Stimulated activated CD4-positive, alpha-beta T cell treated with anti-CD3 and anti-CD28 coated beads, Interleukin-12 subunit alpha, Interleukin-12 subunit beta, amount 100 ng/mL, for 4 hours (primary cell): ENCODE data around the gene CCDC182.

ENCODE experiments used
- DNase-seq: peaks from one replicate; pipeline ENCODE4 v3.0.0-alpha.2; 2020

The CCDC182 gene

GRCh38 chr17:57726838-57727237 lies 18.3 kb downstream of the CCDC182 start:
- DNase-seq: no peak

DNA sequence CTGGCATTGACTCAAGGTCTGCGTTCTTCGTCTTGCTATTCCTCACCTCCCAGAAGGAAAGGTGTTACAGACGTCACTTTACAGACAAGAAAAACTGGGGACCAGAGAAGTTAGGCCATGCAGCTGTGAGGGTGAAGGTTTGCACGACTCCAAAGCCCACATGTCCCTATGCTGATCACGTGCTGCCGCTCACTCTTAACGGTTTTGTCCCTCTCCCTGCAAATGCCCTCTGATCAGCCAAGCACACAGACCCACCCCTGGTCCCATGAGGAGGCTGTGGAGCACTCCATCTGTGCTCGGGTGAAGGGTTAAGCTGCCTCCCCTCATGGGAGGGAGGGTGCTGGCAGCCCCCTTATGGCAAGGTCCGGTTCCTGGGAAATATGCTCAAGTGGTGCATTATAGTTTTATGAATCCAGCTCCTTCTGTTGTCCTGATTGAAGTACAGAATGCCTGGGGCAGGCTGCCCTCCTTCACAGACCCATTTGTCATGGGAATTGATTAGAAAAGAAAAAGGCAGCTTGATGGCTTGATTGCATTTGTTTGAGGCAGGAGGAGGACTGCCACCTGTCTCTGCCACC lies 18.8 kb downstream of the CCDC182 start:
- DNase-seq: no peak

DNA sequence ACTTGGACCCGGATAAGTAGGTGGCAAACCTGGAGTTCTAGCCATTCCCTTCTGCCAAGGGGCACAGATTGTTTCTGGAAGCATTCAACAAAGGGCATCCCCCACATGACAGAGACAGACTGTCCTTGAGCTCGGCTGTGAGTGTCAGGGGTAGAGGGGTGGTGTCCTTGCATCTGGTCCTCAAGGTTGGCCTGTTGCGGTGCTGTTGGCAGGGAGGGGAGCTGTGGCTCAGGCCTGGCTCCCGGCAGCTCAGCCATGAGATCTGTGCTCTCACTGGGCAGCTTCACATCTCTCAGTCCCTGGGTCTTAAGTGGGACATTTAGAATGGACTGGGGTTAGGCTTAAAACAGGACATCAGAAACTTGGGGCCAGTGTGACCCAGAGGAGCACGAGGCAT lies 20.4 kb downstream of the CCDC182 start:
- DNase-seq: no peak

GRCh38 chr17:57724026-57724728 lies 20.9 kb downstream of the CCDC182 start:
- no peak for DNase-seq

- no peak for DNase-seq
Observed at GRCh38 chr17:57723427-57724025, 21.6 kb downstream of the CCDC182 start.

GRCh38 chr17:57722704-57723043 lies 22.4 kb downstream of the CCDC182 start:
- no peak for DNase-seq

GRCh38 chr17:57721967-57722703 lies 23.0 kb downstream of the CCDC182 start:
- no peak for DNase-seq

DNA sequence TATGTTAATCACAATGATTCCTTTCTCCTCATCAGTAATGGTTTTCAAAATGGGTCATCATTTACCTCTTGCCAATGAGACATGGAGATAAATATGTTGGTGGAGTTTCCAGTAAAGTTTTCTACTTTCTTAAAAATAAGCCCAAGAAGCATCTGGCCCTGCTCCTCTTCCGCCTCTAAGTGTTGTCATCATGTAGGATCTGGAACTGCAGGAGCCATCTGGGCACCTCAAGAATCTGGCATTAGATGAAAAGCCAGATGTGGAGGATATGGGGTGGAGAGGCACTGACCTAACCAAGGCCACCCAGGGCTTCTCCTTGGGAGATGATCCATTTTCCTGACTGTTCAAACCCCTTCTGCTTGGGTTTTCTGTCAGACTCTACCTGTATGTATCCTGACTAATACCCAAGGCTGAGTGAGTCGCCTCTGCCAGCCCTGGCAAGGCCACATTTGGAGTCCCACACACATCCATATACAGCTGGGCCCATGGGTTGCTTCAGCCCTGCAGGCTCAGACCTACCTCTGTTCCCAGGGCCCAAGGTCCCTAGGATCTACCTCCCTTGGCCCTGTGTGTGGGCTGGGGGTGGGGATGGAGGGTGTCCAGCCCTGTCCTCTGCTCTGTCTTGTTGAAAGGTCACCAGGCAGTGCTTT lies 24.6 kb downstream of the CCDC182 start:
- DNase-seq: no peak

- DNase-seq: no peak
Observed at GRCh38 chr17:57718878-57719277, 26.2 kb downstream of the CCDC182 start.

DNA sequence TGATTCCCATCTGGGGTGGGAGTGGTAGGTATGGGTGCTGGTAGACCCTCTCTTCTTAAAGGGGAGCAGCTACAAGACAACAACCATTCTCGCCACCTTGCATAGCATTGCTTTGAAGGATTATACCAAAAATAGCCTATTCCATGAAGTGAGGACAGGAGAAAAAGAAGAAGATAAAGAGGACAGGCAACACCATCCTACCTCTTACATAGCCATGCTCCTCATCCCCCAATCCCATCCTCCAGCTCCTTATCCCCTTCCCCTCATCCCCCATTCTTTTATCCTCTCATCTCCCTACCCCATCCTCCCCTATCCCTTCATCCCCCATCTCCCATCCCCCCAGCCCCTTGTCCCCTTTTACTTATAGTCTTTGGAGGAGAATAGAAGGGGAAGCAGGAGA lies 29.1 kb downstream of the CCDC182 start:
- DNase-seq: no peak

- no peak for DNase-seq
Observed at GRCh38 chr17:57714665-57715180, 30.4 kb downstream of the CCDC182 start.

- DNase-seq: no peak
Observed at GRCh38 chr17:57713140-57713539, 32.0 kb downstream of the CCDC182 start.

GRCh38 chr17:57708410-57708809 lies 36.7 kb downstream of the CCDC182 start:
- DNase-seq: no peak

DNA sequence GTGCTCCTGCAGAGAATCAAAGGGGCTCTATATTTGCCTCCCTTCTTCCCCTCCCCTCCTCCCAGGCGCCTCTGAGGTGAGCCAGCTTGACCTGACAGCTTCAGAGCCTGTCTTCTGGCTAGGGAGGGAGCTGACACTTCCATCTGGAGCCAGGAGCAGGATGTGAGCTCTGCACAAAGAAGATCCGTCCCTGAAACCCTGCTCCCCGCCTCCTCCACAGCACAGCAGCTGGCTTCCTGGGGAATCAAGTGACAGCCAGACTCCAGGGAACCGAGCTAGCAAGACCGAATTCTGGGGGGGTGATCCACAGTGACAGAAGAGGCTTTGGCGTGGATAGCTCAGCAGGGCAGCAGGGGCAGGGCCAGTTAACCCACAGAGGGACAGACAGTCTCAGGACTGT lies 37.2 kb downstream of the CCDC182 start:
- no peak for DNase-seq

DNA sequence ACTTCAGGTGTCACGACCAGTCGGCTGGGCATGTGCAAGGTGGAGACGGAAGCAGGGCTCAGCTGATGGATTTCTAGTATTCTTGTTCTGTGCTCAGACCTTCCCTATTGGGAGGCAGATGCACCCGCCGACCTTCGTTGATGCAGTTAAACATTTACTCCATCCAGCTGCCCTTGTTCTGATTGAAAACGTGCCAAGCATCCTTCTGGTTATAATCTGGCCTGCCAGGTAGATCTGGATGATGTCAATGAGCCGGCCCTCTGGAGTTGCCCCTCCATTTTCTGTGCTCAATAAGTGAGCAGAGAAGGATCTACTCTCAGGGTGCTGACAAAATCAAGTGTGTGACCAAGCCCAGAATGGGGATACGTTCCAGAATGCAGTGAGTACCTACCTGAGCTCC lies 38.3 kb downstream of the CCDC182 start:
- DNase-seq: no peak

DNA sequence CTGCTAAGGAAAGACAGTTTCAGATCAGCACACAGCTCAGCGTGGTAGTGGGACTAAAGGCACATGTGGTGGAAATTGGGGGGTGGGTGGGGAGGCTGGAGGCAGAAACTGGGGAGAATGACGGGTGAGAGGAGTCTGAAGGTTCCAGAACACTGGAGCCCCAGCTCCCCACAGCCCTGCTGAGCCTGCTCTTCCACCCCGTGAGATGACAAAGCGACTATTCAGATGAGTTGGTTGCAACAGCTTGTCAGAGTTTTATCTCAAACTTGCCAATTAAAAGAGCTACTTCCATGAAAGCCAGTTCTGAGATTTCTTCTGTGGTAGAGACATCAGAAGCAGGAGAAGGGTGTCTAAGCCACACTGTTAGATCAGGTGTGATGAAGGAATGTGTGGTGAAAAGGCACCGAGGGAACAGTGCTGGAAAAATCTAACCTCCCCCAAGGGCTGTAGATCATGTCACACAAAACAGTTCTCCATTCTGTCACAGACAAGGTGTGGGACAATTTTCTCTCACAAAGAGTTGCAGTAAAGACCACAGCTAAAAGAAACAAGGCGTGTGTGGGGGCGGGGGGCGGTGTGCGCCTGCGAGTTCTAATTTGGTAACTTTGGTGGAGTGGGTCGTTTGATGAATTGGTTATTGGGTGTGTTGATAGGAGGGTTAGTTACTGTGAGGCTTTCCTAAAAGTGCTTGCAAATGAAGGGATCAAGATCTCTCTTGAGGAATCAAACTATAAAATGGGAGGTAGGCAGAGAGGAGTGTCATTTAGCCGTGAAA lies 39.0 kb downstream of the CCDC182 start:
- no peak for DNase-seq

GRCh38 chr17:57704448-57704847 lies 40.7 kb downstream of the CCDC182 start:
- no peak for DNase-seq

GRCh38 chr17:57703273-57703672 lies 41.8 kb downstream of the CCDC182 start:
- DNase-seq: no peak

DNA sequence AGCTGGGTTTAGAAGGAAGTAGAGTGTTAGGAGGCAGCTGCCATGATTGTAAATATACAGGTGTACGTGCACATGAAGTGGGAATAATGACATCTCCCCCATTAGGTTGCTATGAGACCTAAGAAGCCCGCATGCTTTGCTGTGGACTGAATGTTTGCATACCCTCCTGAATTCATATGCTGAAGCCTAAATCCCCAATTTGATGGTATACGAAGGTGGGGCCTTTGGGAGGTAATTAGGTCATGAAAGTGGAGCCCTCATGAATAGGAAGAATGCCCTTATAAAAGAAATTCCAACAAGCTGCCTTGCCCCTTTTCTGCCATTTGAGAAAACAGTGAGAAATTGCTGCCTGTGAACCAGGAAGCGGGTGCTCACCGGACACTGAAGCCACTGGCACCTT lies 44.0 kb downstream of the CCDC182 start:
- no peak for DNase-seq

DNA sequence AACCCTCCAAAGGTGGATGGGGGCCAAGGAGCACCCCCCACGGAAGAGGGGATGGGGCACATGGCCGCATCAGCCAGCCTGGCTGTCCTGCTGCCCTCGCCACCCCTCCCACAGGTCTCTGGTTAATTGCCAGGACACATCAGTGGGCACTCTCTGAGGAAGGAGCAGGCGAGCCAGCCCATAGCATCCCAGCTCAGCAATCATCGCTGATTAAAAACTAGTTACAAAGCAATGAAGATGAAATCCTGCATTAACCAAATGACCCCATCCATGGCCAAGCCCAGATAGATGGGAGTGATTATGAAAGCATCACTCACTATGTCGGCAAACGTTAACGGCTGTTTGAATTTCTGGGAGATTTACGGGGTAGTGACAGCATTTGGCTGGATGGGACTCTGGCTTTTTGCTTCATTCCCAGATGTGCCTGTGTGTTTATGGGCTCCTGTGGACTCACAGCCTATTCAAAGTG lies 45.3 kb downstream of the CCDC182 start:
- DNase-seq: no peak

DNA sequence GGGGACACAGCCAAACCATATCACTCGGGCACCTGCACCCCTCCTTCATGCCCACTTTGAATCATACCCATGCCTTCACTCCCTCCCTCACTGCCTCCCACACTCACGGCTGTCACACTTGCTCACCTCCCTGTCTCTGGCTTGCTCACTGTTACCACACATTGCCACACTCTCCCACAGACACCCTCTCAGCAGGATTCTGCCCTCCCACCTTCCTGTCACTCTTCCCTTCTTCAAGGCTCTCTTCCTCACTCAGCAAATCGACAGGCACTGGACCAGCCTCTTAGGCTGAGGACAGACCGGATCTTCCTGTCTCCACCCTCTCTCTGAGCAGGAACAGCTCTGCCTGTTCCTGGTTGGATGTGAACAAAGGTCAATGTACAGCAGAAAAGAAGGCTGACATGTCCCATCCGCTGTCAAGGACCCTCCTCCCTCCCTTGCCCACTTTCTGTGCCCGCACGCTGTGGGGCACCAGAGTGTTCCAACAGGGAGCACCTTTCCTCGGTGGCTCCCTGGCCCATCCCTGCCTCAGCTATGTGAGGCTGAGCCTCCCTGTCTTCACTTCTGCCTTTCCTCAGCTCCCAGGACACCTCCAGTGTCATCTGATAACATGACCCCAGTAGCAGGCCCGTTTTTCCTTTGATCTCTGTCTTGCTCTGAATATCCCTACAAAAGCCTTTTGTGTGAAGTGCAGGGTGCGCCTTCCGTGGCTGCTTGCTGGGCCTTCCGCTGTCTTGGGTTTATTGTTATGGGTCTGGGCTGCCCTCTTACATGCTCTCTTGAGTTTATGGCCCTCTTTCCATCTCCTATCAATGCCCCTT lies 47.0 kb downstream of the CCDC182 start:
- DNase-seq: peak; percentile 7
